Retinal pigment epithelial cell (primary cell): Measurements from ENCODE around the gene RAB6A.

Source experiments
- DNase-seq: peaks from one replicate; pipeline ENCODE4 v3.0.0-alpha.2; 2010; ENCODE audit warnings: low read depth
- H3K4me3 ChIP-seq: 2 replicates; pipeline ENCODE4 v1.5.1; 2011; ENCODE audit warnings: mild to moderate bottlenecking, low read length, control low read depth, moderate library complexity
- CTCF ChIP-seq: conservative IDR thresholded peaks from 2 replicates; pipeline ENCODE4 v1.5.1; 2011; ENCODE audit warnings: low read depth, low read length, control low read depth, inconsistent platforms

RAB6A gene

DNA sequence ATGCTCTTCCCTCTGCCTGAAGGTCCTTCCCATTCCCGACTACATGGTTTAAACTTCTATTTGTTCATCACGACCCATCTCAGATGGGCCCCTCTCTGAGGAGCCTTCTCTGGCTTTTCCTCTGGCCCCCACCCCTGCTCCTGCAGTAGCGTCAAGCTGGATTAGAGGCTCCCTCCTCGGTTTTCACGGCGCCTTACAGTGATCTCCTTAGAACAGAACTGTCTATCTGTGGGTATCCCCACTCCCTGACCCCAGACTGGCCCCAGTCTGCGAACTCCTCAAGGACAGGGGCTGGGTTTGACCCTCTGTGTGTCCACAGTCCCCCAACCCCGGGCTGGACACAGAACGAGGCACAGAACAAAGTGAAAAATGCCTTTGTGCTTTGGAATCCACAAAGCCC lies 111.7 kb downstream of the RAB6A start:
- no peak for TF ChIP-seq CTCF
- DNase-seq, result no peak
- no peak overlapping the region for H3K4me3 ChIP-seq

GRCh38 chr11:73648571-73649046 lies 112.3 kb downstream of the RAB6A start:
- no peak overlapping the region for H3K4me3 ChIP-seq
- DNase-seq, result no peak
- no peak for TF ChIP-seq CTCF

GRCh38 chr11:73648121-73648520 lies 112.8 kb downstream of the RAB6A start:
- no peak for TF ChIP-seq CTCF
- H3K4me3 ChIP-seq, result peak overlapping the region; percentile 53
- no peak for DNase-seq

GRCh38 chr11:73647459-73648100 lies 113.3 kb downstream of the RAB6A start:
- no peak for TF ChIP-seq CTCF
- DNase-seq, result peak; percentile 69
- H3K4me3 ChIP-seq, result peak overlapping the region; percentile 53

DNA sequence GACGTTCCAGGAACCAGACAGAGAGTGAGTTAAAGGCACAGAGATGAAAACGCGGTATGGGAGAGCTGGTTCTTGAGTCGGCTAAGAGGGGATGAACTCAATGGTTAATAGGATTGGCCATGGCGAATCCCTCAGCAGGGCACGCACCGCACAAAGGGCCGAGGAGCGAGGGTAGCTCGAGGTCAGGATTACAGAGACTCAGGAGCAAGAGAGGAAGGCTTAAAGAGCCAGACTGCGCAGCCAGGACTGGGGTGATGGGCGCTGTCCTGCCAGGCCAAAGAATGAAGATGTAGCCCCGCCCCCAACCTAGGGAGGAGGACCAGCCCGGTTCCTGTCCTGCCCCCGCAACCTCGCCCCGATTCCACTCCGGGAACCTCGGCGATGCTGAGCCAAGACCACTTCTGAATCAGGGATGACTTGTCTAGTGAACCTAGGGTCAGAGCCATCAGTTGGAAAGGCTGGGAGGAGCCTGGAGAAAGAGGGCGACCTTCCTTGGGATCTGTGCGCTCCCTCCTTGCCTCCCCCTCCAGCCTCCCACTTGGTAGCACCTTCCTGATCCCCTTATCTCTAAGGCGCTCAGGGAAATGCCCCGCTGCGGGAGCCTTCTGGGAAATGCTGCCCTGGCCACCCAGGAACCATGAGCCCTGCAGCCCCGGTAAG lies 114.8 kb downstream of the RAB6A start, which contains the start of gene PLEKHB1:
TSS of gene PLEKHB1 (plus strand) at position 610 of the 660 bp plus-strand sequence. CDS start at position 638, 28 bp downstream.
- DNase-seq, result peak; percentile 38
- peak within 1 kb of the TSS; percentile 40 for H3K4me3 ChIP-seq
- TF ChIP-seq CTCF, result no peak

DNA sequence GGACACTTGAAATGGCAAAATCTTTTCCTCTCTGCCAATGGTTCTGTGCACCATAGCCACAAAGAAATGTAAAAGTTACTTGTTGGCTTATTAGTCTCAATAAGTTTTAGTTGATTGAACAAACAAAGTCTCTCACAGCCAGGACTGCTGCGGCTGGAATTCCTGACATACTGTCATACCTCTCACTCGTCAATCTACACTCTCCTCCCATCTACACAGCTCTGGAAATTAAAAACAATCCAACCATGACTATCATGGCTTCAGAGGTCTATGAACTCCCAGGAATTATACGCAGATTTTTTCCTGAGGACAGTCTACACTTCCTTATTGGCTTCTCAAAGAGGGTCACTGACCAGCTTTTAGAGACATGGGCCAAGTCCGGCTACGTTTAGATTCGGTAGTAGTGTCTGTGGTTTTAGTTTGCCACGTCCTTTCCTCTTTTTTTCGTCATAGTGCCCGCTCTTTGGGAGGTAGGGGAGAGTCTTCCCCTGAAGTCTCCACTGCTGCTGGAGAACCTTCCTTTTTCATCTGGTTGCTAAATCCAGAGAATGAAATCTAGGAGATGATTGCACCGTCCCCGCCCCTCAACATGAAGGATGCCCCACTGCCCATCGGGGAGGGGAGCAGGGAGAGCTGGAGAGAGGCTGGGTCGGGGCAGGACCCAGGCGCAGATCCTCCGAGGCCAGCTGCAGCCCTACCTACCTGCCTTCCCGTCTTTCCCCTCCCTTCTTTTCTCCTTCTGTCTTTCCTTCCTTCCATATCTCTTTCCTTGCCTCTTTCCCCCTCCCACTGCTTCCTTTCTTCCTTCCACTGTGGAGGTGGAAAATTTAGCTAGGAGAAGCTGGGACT lies 115.5 kb downstream of the RAB6A start:
- TF ChIP-seq CTCF, result no peak
- H3K4me3 ChIP-seq, result peak overlapping the region; percentile 40
- no peak for DNase-seq
